T-helper 17 cell (primary cell): ENCODE results near the gene ACIN1. TPM values are rescaled to one million over a fixed set of nuclear protein-coding genes. Genes with fewer than 3 reads are reported as not detected.
"Not testable (repeated sequence)": the region's sequence is repeated elsewhere in the genome, so short reads cannot be mapped to it uniquely, and the experiment has no call there.

Experiments used
- ATAC-seq: fragments of 150-1000 bp; cut with Tn5 transposase; 2 replicates; pipeline ENCODE4 v1.10.0; 2021; ENCODE audit warnings: mild to moderate bottlenecking, moderate library complexity
- DNase-seq, 3 donors: peaks; one replicate each; pipeline versions ENCODE4 v3.0.0 to v3.0.0-alpha.2; 2020 to 2021
- H3K9me3 ChIP-seq: one replicate; pipeline ENCODE4 v1.7.0; 2013; ENCODE audit warnings: low read length, mild to moderate bottlenecking; ENCODE audit not compliant: control insufficient read depth, poor library complexity, severe bottlenecking
- H3K27ac Mint-ChIP-seq: one replicate; pipeline ENCODE4 v1.8.0; 2022; ENCODE audit warnings: mild to moderate bottlenecking, moderate library complexity, mixed read lengths
- H3K27me3 Mint-ChIP-seq: one replicate; pipeline ENCODE4 v1.8.0; 2022; ENCODE audit warnings: mixed read lengths
- H3K36me3 Mint-ChIP-seq: one replicate; pipeline ENCODE4 v1.8.0; 2022; ENCODE audit warnings: low read depth, mixed read lengths
- H3K4me1 Mint-ChIP-seq: one replicate; pipeline ENCODE4 v1.8.0; 2022; ENCODE audit warnings: mild to moderate bottlenecking, mixed read lengths
- H3K4me3 Mint-ChIP-seq: one replicate; pipeline ENCODE4 v1.8.0; 2022; ENCODE audit warnings: mild to moderate bottlenecking, moderate library complexity, mixed read lengths
- total RNA-seq, 4 donors: library from RNA in 2 of 4; stranded (reverse) in 2 of 4; gene quantifications; one replicate each; pipeline ENCODE4 v1.2.3 and lab custom pipeline; 2022 to 2026

ACIN1 gene
- total RNA-seq, 2 donors from 2014 or later, result 264 to 298 TPM

- Mint-ChIP-seq H3K27me3 (no peaks in the 10 kb centered on the region), H3K36me3 (peaks cover 9% of the 10 kb centered on the region), H3K4me1 (peaks cover 20% of the 10 kb centered on the region), H3K27ac (no peak overlapping the region), H3K4me3 (no peak overlapping the region)
- no peak for ATAC-seq
- no peaks in the 10 kb centered on the region for H3K9me3 ChIP-seq
- DNase-seq, result no peak
Observed at GRCh38 chr14:23021889-23022442, 73.0 kb downstream of the ACIN1 start.

- Mint-ChIP-seq H3K27me3 (no peaks in the 10 kb centered on the region), H3K4me3 (no peak overlapping the region), H3K4me1 (peaks cover 20% of the 10 kb centered on the region), H3K36me3 (peaks cover 9% of the 10 kb centered on the region), H3K27ac (no peak overlapping the region)
- ATAC-seq (no peak), DNase-seq (no peak)
- H3K9me3 ChIP-seq, result no peaks in the 10 kb centered on the region
Observed at GRCh38 chr14:23021434-23021833, 73.5 kb downstream of the ACIN1 start.

GRCh38 chr14:23020143-23021128 is 74.5 kb downstream of the ACIN1 start:
- no peak overlapping the region for H3K4me3 Mint-ChIP-seq
- DNase-seq (no peak), ATAC-seq (no peak)
- H3K4me1 Mint-ChIP-seq, result peaks cover 20% of the 10 kb centered on the region
- H3K27ac Mint-ChIP-seq, result no peak overlapping the region
- H3K36me3 Mint-ChIP-seq, result peaks cover 5% of the 10 kb centered on the region
- H3K27me3 Mint-ChIP-seq, result no peaks in the 10 kb centered on the region
- H3K9me3 ChIP-seq, result no peaks in the 10 kb centered on the region

- H3K4me1 Mint-ChIP-seq, result peaks cover 8% of the 10 kb centered on the region
- no peaks in the 10 kb centered on the region for H3K27me3 Mint-ChIP-seq
- ATAC-seq (no peak), DNase-seq (no peak)
- H3K36me3 Mint-ChIP-seq, result no peaks in the 10 kb centered on the region
- no peak overlapping the region for H3K27ac Mint-ChIP-seq
- no peaks in the 10 kb centered on the region for H3K9me3 ChIP-seq
- no peak overlapping the region for H3K4me3 Mint-ChIP-seq
Observed at GRCh38 chr14:23018107-23018506, 76.8 kb downstream of the ACIN1 start.

GRCh38 chr14:23017091-23017490 is 77.8 kb downstream of the ACIN1 start:
- Mint-ChIP-seq H3K27me3 (no peaks in the 10 kb centered on the region), H3K4me3 (no peak overlapping the region), H3K27ac (no peak overlapping the region), H3K4me1 (peaks cover 6% of the 10 kb centered on the region), H3K36me3 (no peaks in the 10 kb centered on the region)
- no peak for DNase-seq
- ATAC-seq, result no peak
- H3K9me3 ChIP-seq, result no peaks in the 10 kb centered on the region

GRCh38 chr14:23015618-23016017 is 79.3 kb downstream of the ACIN1 start:
- H3K9me3 ChIP-seq, result no peaks in the 10 kb centered on the region
- no peak for DNase-seq
- no peaks in the 10 kb centered on the region for H3K27me3 Mint-ChIP-seq
- peaks cover 6% of the 10 kb centered on the region for H3K4me1 Mint-ChIP-seq
- no peaks in the 10 kb centered on the region for H3K36me3 Mint-ChIP-seq
- no peak for ATAC-seq
- H3K4me3 Mint-ChIP-seq, result no peak overlapping the region
- no peak overlapping the region for H3K27ac Mint-ChIP-seq

- not testable (repeated sequence) for ATAC-seq, H3K27me3 Mint-ChIP-seq, H3K36me3 Mint-ChIP-seq, H3K4me3 Mint-ChIP-seq, DNase-seq, H3K27ac Mint-ChIP-seq, H3K9me3 ChIP-seq
- H3K4me1 Mint-ChIP-seq, result peaks cover 11% of the 10 kb centered on the region
Observed at GRCh38 chr14:23013749-23014054, 81.2 kb downstream of the ACIN1 start.

- no peak for DNase-seq
- Mint-ChIP-seq H3K4me3 (no peak overlapping the region), H3K4me1 (peaks cover 15% of the 10 kb centered on the region), H3K36me3 (peaks cover 2% of the 10 kb centered on the region), H3K27me3 (no peaks in the 10 kb centered on the region), H3K27ac (no peak overlapping the region)
- no peaks in the 10 kb centered on the region for H3K9me3 ChIP-seq
- no peak for ATAC-seq
Observed at GRCh38 chr14:23013054-23013748, 81.7 kb downstream of the ACIN1 start.

- Mint-ChIP-seq H3K27ac (peak within 1 kb of the TSS; percentile 96), H3K4me1 (peaks cover 13% of the 10 kb centered on the region), H3K27me3 (no peaks in the 10 kb centered on the region), H3K36me3 (peaks cover 2% of the 10 kb centered on the region), H3K4me3 (peak within 1 kb of the TSS; percentile 93)
- ATAC-seq (peak; percentile 24), DNase-seq (peak; percentile 63 to 72 (median 65))
- H3K9me3 ChIP-seq, result no peaks in the 10 kb centered on the region
Observed at GRCh38 chr14:23009939-23010726, 84.8 kb downstream of the ACIN1 start, which contains the start of gene C14orf93. TSS of gene C14orf93 (minus strand) at chr14:23010143. CDS start at chr14:22999023, 11,120 bp downstream.

- DNase-seq (no peak), ATAC-seq (no peak)
- Mint-ChIP-seq H3K27ac (peak overlapping the region; percentile 96), H3K4me1 (peaks cover 15% of the 10 kb centered on the region), H3K4me3 (peak overlapping the region; percentile 93), H3K36me3 (peaks cover 2% of the 10 kb centered on the region), H3K27me3 (no peaks in the 10 kb centered on the region)
- no peaks in the 10 kb centered on the region for H3K9me3 ChIP-seq
Observed at GRCh38 chr14:23009483-23009938, 85.4 kb downstream of the ACIN1 start.

GRCh38 chr14:23008831-23009230 is 86.1 kb downstream of the ACIN1 start:
- peaks cover 2% of the 10 kb centered on the region for H3K36me3 Mint-ChIP-seq
- DNase-seq, result no peak
- no peak for ATAC-seq
- H3K9me3 ChIP-seq, result no peaks in the 10 kb centered on the region
- peak overlapping the region; percentile 96 for H3K27ac Mint-ChIP-seq
- H3K4me3 Mint-ChIP-seq, result peak overlapping the region; percentile 50
- no peaks in the 10 kb centered on the region for H3K27me3 Mint-ChIP-seq
- H3K4me1 Mint-ChIP-seq, result peaks cover 15% of the 10 kb centered on the region
